Peyer's patch (tissue), 4 donors: ENCODE measurements around the gene PCDHGA11. TPM values are rescaled to one million over a fixed set of nuclear protein-coding genes. Genes with fewer than 3 reads are reported as not detected.
"Not testable (repeated sequence)": the region's sequence is repeated elsewhere in the genome, so short reads cannot be mapped to it uniquely, and the experiment has no call there.

Source experiments
- DNase-seq, 3 donors: peaks; one replicate each; pipeline ENCODE4 v3.0.0-alpha.2; 2017 to 2019
- H3K27ac ChIP-seq, 4 donors: fragments of 200-600 bp; sonication (generic); one replicate each; pipeline ENCODE4 v1.5.1; 2016 to 2019
- H3K27me3 ChIP-seq, 2 donors: fragments of 200-600 bp; sonication (generic); one replicate each; pipeline ENCODE4 v1.5.1; 2019
- H3K36me3 ChIP-seq, 3 donors: fragments of 200-600 bp; sonication (generic); one replicate each; pipeline ENCODE4 v1.5.1; 2016 to 2019
- H3K4me1 ChIP-seq, 4 donors: fragments of 200-600 bp; sonication (generic); one replicate each; pipeline ENCODE4 v1.5.1; 2016 to 2019
- H3K4me3 ChIP-seq, 4 donors: fragments of 200-600 bp; sonication (generic); 1 replicate in 3 of 4; 2 replicates in 1 of 4; pipeline ENCODE4 v1.5.1; 2016 to 2019; ENCODE audit warnings: mild to moderate bottlenecking in 1 of 4
- H3K9me3 ChIP-seq, 4 donors: fragments of 200-600 bp; sonication (generic); one replicate each; pipeline ENCODE4 v1.5.1; 2016 to 2019; ENCODE audit warnings: mild to moderate bottlenecking in 1 of 4
- POLR2A ChIP-seq, 2 donors: fragments of 450-650 bp; IDR thresholded peaks; one replicate each; pipeline ENCODE4 v1.5.1; 2017; ENCODE audit warnings: antibody characterized with exemption in 2 of 2, mild to moderate bottlenecking in 2 of 2, moderate library complexity in 2 of 2
- total RNA-seq, 4 donors: library from RNA; depleted of rRNA; stranded (reverse); fragments of >200 nt; gene quantifications; one replicate each; pipeline ENCODE4 v1.1.0, GENCODE V29; 2016
- TF ChIP-seq, protein P1 (sequence below), 6 experiments: fragments of 450-650 bp in 4 of 6; fragments of 200-600 bp in 2 of 6; sonication (generic) in 1 of 6; IDR thresholded peaks; one replicate each; pipeline ENCODE4 v1.5.1; 2017 to 2019; ENCODE audit warnings: antibody characterized with exemption in 6 of 6, mild to moderate bottlenecking in 3 of 6, moderate library complexity in 1 of 6

PCDHGA11 gene
- total RNA-seq: 1 to 10 TPM; 1.1 to 5.0 (median 2.4) TPM

DNA sequence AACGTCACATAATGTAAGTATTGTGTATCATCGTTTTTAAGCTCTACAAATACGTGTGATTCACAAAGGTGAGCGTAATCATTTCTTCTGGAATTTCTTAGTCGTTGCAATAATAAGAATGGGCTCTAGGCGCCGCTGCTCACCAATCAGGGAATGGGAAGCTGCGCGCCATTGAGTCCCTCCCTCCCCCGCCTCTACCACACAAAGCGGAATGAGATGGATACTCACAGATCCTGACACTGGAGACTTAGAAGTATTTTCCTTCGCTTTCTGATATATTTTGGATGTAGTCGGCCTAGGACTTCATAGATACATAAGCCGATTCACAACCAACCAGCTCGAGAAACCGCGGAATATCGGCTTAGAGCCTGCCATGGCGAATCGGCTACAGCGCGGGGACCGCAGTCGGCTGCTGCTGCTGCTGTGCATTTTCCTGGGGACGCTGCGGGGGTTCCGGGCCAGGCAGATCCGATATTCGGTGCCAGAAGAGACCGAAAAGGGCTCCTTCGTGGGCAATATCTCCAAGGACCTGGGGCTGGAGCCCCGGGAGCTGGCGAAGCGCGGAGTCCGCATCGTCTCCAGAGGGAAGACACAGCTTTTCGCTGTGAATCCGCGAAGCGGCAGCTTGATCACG lies at the start of gene PCDHGA11:
Gene PCDHGA11, plus strand, starts transcription at position 197 of the 634 bp plus-strand sequence. Its CDS starts 177 bp downstream, at position 374.
- peak in 2 of 3 donors; percentile 46 to 67 for DNase-seq
- peak within 1 kb of the TSS; percentile 13 to 31 (median 30) for H3K4me3 ChIP-seq

DNA sequence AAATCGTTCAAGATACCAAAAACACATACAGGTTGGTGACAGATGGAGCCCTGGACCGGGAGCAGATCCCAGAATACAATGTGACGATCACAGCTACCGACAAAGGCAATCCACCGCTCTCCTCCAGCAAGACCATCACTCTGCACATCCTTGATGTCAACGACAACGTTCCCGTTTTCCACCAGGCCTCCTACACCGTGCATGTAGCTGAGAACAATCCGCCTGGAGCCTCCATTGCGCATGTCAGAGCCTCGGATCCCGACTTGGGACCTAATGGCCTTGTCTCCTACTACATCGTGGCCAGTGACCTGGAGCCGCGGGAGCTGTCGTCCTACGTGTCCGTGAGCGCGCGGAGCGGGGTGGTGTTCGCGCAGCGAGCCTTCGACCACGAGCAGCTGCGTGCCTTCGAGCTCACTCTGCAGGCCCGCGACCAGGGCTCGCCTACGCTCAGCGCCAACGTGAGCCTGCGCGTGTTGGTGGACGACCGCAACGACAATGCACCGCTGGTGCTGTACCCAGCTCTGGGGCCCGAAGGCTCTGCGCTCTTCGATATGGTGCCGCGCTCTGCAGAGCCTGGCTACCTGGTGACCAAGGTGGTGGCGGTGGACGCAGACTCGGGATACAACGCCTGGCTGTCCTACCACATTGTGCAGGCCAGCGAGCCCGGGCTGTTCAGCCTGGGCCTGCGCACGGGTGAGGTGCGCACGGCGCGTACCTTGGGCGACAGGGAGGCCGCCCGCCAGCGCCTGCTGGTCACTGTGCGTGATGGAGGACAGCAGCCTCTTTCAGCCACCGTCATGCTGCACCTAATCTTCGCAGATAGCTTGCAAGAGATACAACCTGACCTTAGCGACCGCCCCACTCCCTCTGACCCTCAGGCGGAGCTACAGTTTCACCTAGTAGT lies 49.0 kb upstream of the PCDHGA11 start:
- Histone ChIP-seq H3K27me3 (no peaks in the 10 kb centered on the region), H3K9me3 (peaks cover 0 to 75% (median 14%) of the 10 kb centered on the region in 4 donors), H3K4me1 (no peaks in the 10 kb centered on the region), H3K27ac (no peak overlapping the region), H3K4me3 (no peak overlapping the region), H3K36me3 (no peaks in the 10 kb centered on the region)
- TF ChIP-seq, protein P1, sequence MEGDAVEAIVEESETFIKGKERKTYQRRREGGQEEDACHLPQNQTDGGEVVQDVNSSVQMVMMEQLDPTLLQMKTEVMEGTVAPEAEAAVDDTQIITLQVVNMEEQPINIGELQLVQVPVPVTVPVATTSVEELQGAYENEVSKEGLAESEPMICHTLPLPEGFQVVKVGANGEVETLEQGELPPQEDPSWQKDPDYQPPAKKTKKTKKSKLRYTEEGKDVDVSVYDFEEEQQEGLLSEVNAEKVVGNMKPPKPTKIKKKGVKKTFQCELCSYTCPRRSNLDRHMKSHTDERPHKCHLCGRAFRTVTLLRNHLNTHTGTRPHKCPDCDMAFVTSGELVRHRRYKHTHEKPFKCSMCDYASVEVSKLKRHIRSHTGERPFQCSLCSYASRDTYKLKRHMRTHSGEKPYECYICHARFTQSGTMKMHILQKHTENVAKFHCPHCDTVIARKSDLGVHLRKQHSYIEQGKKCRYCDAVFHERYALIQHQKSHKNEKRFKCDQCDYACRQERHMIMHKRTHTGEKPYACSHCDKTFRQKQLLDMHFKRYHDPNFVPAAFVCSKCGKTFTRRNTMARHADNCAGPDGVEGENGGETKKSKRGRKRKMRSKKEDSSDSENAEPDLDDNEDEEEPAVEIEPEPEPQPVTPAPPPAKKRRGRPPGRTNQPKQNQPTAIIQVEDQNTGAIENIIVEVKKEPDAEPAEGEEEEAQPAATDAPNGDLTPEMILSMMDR (IDR thresholded peaks at IDR 0.05): no peak
- TF ChIP-seq POLR2A (IDR thresholded peaks at IDR 0.05): no peak
- DNase-seq: no peak

More for the DNA sequence above, at the start of gene PCDHGA11:
- Histone ChIP-seq H3K36me3 (no peaks in the 10 kb centered on the region), H3K27ac (no peak within 1 kb of the TSS), H3K9me3 (peaks cover 0 to 77% (median 21%) of the 10 kb centered on the region in 4 donors), H3K27me3 (no peaks in the 10 kb centered on the region), H3K4me1 (no peaks in the 10 kb centered on the region)
- TF ChIP-seq, protein P1 (IDR thresholded peaks at IDR 0.05): peak in 4 of 6 experiments; percentile 13 to 33 (median 20)
- no peak for TF ChIP-seq POLR2A (IDR thresholded peaks at IDR 0.05)

DNA sequence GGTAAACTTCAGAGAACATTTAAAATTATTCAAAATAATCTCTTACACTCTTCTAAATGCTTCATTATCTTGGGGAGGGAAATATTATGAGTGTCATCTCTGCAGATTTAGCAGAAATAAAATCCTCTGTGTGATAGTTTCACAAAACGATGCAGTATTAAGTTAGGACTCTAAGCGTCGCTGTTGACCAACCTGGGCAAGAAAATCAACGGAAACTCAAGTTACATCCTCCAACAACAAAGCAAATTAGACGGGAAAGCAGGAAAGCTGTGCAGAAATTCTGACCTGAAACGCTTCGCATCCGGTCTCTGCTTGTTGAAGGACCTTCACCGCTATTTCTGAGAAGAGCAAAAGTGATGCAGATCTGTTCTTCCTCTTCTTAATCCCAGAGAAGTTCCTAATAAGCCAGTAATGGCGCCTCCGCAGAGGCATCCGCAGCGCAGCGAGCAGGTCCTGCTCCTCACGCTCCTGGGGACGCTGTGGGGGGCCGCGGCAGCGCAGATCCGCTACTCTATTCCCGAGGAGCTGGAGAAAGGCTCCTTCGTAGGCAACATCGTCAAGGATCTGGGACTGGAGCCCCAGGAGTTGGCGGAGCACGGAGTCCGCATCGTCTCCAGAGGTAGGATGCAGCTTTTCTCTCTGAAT lies 47.1 kb upstream of the PCDHGA11 start, which contains the start of gene PCDHGA6:
Gene PCDHGA6, plus strand, starts transcription at position 219 of the 645 bp plus-strand sequence. Its CDS starts 193 bp downstream, at position 412.
- no peak within 1 kb of the TSS for H3K4me3 ChIP-seq

DNA sequence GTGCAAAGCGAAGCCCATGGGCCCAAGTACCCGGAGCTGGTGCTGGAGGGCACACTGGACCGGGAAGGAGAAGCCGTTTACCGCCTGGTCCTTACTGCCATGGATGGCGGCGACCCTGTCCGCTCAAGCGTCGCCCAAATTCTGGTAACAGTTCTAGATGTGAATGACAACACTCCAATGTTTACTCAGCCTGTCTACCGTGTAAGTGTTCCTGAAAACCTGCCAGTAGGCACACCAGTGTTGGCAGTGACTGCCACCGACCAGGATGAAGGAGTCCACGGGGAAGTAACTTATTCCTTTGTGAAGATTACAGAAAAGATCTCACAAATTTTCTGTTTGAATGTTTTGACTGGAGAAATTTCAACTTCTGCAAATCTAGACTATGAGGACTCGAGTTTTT lies 46.2 kb upstream of the PCDHGA11 start:
- Histone ChIP-seq H3K4me1 (no peaks in the 10 kb centered on the region), H3K27me3 (no peaks in the 10 kb centered on the region), H3K9me3 (peaks cover 0 to 68% (median 16%) of the 10 kb centered on the region in 4 donors), H3K27ac (no peak overlapping the region), H3K4me3 (no peak overlapping the region), H3K36me3 (no peaks in the 10 kb centered on the region)
- DNase-seq: no peak
- TF ChIP-seq POLR2A (IDR thresholded peaks at IDR 0.05): no peak
- TF ChIP-seq, protein P1 (IDR thresholded peaks at IDR 0.05): no peak

More for the DNA sequence above, 47.1 kb upstream of the PCDHGA11 start, which contains the start of gene PCDHGA6:
- no peak within 1 kb of the TSS for H3K27ac ChIP-seq
- peaks cover 0 to 70% (median 16%) of the 10 kb centered on the region in 4 donors for H3K9me3 ChIP-seq
- no peaks in the 10 kb centered on the region for H3K4me1 ChIP-seq
- TF ChIP-seq, protein P1 (IDR thresholded peaks at IDR 0.05): peak in 2 of 6 experiments; percentile 5 to 20
- TF ChIP-seq POLR2A (IDR thresholded peaks at IDR 0.05): no peak
- no peaks in the 10 kb centered on the region for H3K27me3 ChIP-seq
- no peaks in the 10 kb centered on the region for H3K36me3 ChIP-seq
- no peak for DNase-seq

DNA sequence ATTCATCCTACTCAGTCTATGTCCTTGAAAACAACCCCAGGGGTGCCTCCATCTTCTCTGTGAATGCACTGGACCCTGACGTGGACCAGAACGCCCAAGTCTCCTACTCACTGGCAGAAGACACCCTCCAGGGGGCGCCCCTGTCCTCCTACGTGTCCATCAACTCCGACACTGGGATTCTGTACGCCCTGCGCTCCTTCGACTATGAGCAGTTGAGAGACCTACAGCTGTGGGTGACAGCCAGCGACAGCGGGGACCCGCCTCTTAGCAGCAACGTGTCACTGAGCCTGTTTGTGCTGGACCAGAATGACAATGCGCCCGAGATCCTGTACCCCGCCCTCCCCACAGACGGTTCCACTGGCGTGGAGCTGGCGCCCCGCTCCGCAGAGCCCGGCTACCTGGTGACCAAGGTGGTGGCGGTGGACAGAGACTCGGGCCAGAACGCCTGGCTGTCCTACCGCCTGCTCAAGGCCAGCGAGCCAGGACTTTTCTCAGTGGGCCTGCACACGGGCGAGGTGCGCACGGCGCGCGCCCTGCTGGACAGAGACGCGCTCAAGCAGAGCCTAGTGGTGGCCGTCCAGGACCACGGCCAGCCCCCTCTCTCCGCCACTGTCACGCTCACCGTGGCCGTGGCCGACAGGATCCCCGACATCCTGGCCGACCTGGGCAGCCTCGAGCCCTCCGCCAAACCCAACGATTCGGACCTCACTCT lies 45.3 kb upstream of the PCDHGA11 start:
- DNase-seq: not testable (repeated sequence)
- H3K9me3 ChIP-seq: peaks cover 0 to 65% (median 16%) of the 10 kb centered on the region in 4 donors

More for the DNA sequence above, 45.3 kb upstream of the PCDHGA11 start:
- not testable (repeated sequence) for H3K36me3 ChIP-seq, H3K4me1 ChIP-seq, H3K4me3 ChIP-seq, H3K27me3 ChIP-seq, H3K27ac ChIP-seq
